Breast epithelium (tissue), 4 donors: ENCODE data around the gene SLC26A11. TPM values are rescaled to one million over a fixed set of nuclear protein-coding genes. Genes with fewer than 3 reads are reported as not detected.

Source experiments
- DNase-seq, 2 donors: peaks; one replicate each; pipeline ENCODE4 v3.0.0-alpha.2; 2019; ENCODE audit warnings: low spot score in 2 of 2
- H3K27ac ChIP-seq, 2 donors: fragments of 200-600 bp; sonication (generic) in 1 of 2; one replicate each; pipeline ENCODE4 v1.5.1; 2016 to 2019; ENCODE audit warnings: mild to moderate bottlenecking in 1 of 2
- H3K27me3 ChIP-seq, 2 donors: fragments of 200-600 bp; sonication (generic) in 1 of 2; one replicate each; pipeline versions ENCODE4 v1.5.1 to v1.6.0; 2017 to 2019; ENCODE audit warnings: control low read depth in 1 of 2, mild to moderate bottlenecking in 1 of 2
- H3K36me3 ChIP-seq: fragments of 200-600 bp; one replicate; pipeline ENCODE4 v1.5.1; 2019
- H3K4me1 ChIP-seq, 2 donors: fragments of 200-600 bp; sonication (generic); one replicate each; pipeline ENCODE4 v1.5.1; 2016 to 2019; ENCODE audit warnings: control low read depth in 1 of 2
- H3K4me3 ChIP-seq, 3 donors: fragments of 200-600 bp; sonication (generic); 1 replicate in 2 of 3; 2 replicates in 1 of 3; pipeline ENCODE4 v1.5.1; 2016 to 2019; ENCODE audit warnings: mild to moderate bottlenecking in 3 of 3, moderate library complexity in 2 of 3
- H3K9me3 ChIP-seq, 2 donors: fragments of 200-600 bp; sonication (generic) in 1 of 2; one replicate each; pipeline ENCODE4 v1.5.1; 2016 to 2019; ENCODE audit warnings: control low read depth in 1 of 2
- CTCF ChIP-seq, 3 donors: fragments of 450-650 bp; IDR thresholded peaks; one replicate each; pipeline ENCODE4 v1.5.1; 2016 to 2017; ENCODE audit warnings: antibody characterized with exemption in 3 of 3, mild to moderate bottlenecking in 3 of 3, moderate library complexity in 3 of 3
- POLR2A ChIP-seq: fragments of 450-650 bp; IDR thresholded peaks from one replicate; pipeline ENCODE4 v1.6.1; 2016; ENCODE audit warnings: antibody characterized with exemption, mild to moderate bottlenecking, moderate library complexity
- POLR2AphosphoS5 ChIP-seq, 3 donors: sonication (generic); formaldehyde crosslinking; IDR thresholded peaks; one replicate each; pipeline ENCODE4 v1.6.1; 2017; ENCODE audit warnings: antibody characterized with exemption in 3 of 3
- intact Hi-C: fragments of 100-400 bp; cut with DNase I; formaldehyde crosslinking; loops from one replicate; pipeline ENCODE4 v1.15.1; 2023; ENCODE audit warnings: low total_unique reads
- total RNA-seq, 3 donors: library from RNA; depleted of rRNA; stranded (reverse); fragments of >200 nt; gene quantifications; one replicate each; pipeline ENCODE4 v1.1.0, GENCODE V29; 2016

The SLC26A11 gene
- total RNA-seq, 3 donors from 2014 or later, result 12.0 to 20.6 (median 19.0) TPM

GRCh38 chr17:80264205-80265075 is 44.2 kb downstream of the SLC26A11 start:
- H3K9me3 ChIP-seq, result no peaks in the 10 kb centered on the region
- no peaks in the 10 kb centered on the region for H3K27me3 ChIP-seq
- intact Hi-C loops, result no loop called here
- DNase-seq, result no peak
- H3K36me3 ChIP-seq, result no peaks in the 10 kb centered on the region
- H3K4me1 ChIP-seq, result peaks cover 15 to 16% of the 10 kb centered on the region in 2 donors
- peak overlapping the region; percentile 27 to 62 (median 47) for H3K4me3 ChIP-seq
- TF ChIP-seq POLR2A (no peak), CTCF (IDR thresholded peaks at IDR 0.05) (no peak), POLR2AphosphoS5 (IDR thresholded peaks at IDR 0.05) (no peak)
- peak overlapping the region; percentile 95 to 99 for H3K27ac ChIP-seq

- Histone ChIP-seq H3K4me1 (peaks cover 11 to 16% of the 10 kb centered on the region in 2 donors), H3K4me3 (no peak overlapping the region), H3K36me3 (no peaks in the 10 kb centered on the region), H3K27ac (no peak overlapping the region), H3K27me3 (no peaks in the 10 kb centered on the region), H3K9me3 (no peaks in the 10 kb centered on the region)
- TF ChIP-seq POLR2AphosphoS5 (IDR thresholded peaks at IDR 0.05) (no peak), CTCF (IDR thresholded peaks at IDR 0.05) (no peak), POLR2A (no peak)
- intact Hi-C loops, result no loop called here
- DNase-seq, result no peak
Measured at GRCh38 chr17:80265205-80266068, 45.2 kb downstream of the SLC26A11 start.

- Histone ChIP-seq H3K36me3 (no peaks in the 10 kb centered on the region), H3K9me3 (no peaks in the 10 kb centered on the region), H3K4me1 (peaks cover 11 to 14% of the 10 kb centered on the region in 2 donors), H3K27me3 (no peaks in the 10 kb centered on the region), H3K27ac (no peak overlapping the region), H3K4me3 (no peak overlapping the region)
- TF ChIP-seq CTCF (IDR thresholded peaks at IDR 0.05), result no peak
- no peak for TF ChIP-seq POLR2AphosphoS5 (IDR thresholded peaks at IDR 0.05)
- no peak for TF ChIP-seq POLR2A
- intact Hi-C loops, result no loop called here
- DNase-seq, result no peak
Measured at GRCh38 chr17:80267391-80267790, 47.2 kb downstream of the SLC26A11 start.

- Histone ChIP-seq H3K4me1 (peaks cover 4 to 5% of the 10 kb centered on the region in 2 donors), H3K9me3 (no peaks in the 10 kb centered on the region), H3K4me3 (no peak overlapping the region), H3K36me3 (no peaks in the 10 kb centered on the region), H3K27me3 (no peaks in the 10 kb centered on the region), H3K27ac (no peak overlapping the region)
- intact Hi-C loops, result no loop called here
- TF ChIP-seq POLR2AphosphoS5 (IDR thresholded peaks at IDR 0.05) (no peak), POLR2A (no peak), CTCF (IDR thresholded peaks at IDR 0.05) (no peak)
- DNase-seq, result no peak
Measured at GRCh38 chr17:80268427-80268826, 48.2 kb downstream of the SLC26A11 start.

GRCh38 chr17:80269405-80269807 is 49.2 kb downstream of the SLC26A11 start:
- DNase-seq, result no peak
- intact Hi-C loops, result no loop called here
- no peaks in the 10 kb centered on the region for H3K36me3 ChIP-seq

More at GRCh38 chr17:80269405-80269807, 49.2 kb downstream of the SLC26A11 start:
- Histone ChIP-seq H3K9me3 (no peaks in the 10 kb centered on the region), H3K4me1 (no peaks in the 10 kb centered on the region), H3K27ac (no peak overlapping the region), H3K27me3 (no peaks in the 10 kb centered on the region), H3K4me3 (no peak overlapping the region)
- TF ChIP-seq POLR2A (no peak), CTCF (IDR thresholded peaks at IDR 0.05) (no peak), POLR2AphosphoS5 (IDR thresholded peaks at IDR 0.05) (no peak)
